Vein endothelial cell (primary cell): ENCODE data around the gene WIPF2. TPM values are rescaled to one million over a fixed set of nuclear protein-coding genes. Genes with fewer than 3 reads are reported as not detected.

ENCODE experiments used
- small RNA-seq: library from RNA; depleted of rRNA; stranded (forward); fragments of <200 nt; gene quantifications from one replicate; pipeline ENCODE3, GENCODE V24; 2012
- total RNA-seq: library from RNA; depleted of rRNA; stranded (reverse); fragments of >200 nt; gene quantifications from 2 replicates; pipeline ENCODE4 v1.2.3, GENCODE V29; 2012

Gene WIPF2, protein sequence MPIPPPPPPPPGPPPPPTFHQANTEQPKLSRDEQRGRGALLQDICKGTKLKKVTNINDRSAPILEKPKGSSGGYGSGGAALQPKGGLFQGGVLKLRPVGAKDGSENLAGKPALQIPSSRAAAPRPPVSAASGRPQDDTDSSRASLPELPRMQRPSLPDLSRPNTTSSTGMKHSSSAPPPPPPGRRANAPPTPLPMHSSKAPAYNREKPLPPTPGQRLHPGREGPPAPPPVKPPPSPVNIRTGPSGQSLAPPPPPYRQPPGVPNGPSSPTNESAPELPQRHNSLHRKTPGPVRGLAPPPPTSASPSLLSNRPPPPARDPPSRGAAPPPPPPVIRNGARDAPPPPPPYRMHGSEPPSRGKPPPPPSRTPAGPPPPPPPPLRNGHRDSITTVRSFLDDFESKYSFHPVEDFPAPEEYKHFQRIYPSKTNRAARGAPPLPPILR
- total RNA-seq: 10.9 and 13.1 TPM in 2 replicates

DNA sequence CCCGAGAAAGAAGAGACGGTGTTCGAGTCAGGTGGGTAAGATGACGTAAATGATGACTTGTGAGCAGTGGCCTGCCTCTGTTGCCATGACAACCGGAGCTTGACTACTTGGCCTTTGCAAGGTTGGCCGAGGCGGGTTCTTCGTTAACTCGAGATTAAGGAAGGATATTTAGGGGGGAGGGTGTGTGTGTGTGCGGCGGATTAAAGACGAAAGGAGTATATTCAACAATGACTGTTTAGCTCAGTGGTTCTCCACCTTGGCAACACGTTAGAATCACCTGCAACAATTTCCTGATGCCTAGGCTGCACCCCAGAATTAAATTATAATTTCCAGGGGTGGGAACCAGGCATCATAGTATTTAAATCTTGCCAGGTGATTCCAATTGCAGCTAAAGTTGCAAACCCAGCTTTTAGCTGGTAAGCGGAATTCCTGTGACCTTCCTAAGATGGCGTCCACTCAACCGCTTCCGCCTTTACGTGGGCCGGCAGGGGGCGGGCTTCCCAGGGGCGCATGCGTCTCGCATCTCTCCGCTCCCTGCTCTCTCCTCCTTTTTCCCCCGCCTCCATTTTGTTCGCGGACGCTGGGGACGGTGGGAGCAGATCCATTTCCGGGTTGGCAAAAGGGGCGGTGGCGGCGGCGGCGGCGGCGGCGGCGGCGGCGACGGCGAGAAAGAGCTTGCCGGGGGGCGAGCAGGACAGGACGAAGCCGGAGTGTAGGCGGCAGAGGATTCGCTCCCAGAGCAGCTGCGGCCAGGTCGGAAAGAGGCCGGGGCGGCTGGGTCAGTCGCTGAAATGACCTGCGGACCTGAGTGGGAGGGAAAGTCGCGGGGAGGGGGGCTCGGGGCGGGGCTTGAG lies at the start of gene WIPF2:
WIPF2 (plus strand) TSS at position 565 of the 854 bp plus-strand sequence. CDS start 37,156 bp downstream, outside the sequence.

DNA sequence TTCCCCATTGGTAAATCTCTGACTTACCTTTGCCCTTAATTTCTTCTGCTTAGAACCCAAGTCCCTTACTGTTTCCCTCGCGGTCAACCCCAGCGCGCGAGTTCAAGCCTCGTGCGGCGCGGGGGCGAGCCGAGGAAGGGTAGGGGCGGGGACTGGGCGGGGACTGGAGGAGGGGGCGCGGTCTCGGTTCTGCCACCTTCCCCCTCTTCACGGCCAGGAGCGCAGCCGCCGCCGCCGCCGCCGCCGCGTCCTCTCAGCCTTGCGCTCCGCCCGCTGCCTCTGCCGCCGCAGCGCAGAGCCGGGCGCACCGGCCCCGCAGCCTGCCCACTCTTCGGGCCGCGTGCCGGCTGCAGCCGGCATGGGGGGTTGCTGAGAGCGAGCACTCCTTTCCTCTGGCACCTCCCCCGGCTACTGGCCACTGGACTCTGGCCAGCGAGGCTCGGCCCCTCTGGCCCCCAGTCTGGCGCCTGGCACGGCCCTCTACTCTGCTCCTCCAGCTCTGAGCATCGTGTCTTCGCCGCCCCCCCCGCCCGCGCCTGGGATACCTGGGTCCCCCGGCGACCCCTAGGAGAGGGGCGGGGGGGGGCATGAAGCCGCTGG lies 41.7 kb upstream of the WIPF2 start, which contains the start of gene RAPGEFL1:
RAPGEFL1 (plus strand) TSS at position 196 of the 600 bp plus-strand sequence; CDS start at position 588, 392 bp downstream.

DNA sequence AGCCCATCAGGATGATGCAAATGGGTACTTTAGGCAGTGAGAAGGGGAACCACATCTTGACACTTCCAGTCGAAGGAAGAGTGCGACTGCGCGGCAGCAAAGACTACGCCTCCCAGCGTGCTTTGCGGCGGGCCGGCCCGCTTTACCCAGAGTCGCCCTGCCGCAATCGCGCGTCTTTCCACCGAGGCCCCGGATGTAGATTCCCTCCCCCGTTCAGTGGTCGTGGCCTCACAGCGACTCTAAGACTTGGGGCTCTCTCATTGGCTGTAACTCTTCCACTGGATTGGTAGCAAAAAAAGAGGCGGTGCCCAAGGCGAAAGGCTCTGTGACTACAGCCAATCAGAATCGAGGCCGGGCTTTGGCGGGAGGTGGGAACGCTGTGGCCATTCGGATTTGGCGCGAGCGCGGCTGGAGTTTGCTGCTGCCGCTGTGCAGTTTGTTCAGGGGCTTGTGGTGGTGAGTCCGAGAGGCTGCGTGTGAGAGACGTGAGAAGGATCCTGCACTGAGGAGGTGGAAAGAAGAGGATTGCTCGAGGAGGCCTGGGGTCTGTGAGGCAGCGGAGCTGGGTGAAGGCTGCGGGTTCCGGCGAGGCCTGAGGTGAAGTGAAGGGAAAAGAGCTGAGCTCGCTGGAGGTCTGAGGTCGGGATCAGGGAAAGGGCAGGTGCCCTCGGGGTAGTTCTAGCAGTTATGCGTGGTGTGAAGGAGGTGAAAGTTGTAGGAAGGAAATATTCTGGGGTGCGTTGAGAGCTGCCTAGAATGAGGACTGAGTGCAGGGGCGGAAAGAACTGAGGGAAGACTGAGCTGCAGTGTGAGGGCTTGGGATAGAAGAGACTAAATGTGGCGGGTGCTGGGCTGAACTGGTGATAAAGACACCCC lies 68.6 kb downstream of the WIPF2 start, which contains the start of gene CDC6:
CDC6 (plus strand) TSS at position 386 of the 876 bp plus-strand sequence. CDS start 1,542 bp downstream, outside the sequence.

DNA sequence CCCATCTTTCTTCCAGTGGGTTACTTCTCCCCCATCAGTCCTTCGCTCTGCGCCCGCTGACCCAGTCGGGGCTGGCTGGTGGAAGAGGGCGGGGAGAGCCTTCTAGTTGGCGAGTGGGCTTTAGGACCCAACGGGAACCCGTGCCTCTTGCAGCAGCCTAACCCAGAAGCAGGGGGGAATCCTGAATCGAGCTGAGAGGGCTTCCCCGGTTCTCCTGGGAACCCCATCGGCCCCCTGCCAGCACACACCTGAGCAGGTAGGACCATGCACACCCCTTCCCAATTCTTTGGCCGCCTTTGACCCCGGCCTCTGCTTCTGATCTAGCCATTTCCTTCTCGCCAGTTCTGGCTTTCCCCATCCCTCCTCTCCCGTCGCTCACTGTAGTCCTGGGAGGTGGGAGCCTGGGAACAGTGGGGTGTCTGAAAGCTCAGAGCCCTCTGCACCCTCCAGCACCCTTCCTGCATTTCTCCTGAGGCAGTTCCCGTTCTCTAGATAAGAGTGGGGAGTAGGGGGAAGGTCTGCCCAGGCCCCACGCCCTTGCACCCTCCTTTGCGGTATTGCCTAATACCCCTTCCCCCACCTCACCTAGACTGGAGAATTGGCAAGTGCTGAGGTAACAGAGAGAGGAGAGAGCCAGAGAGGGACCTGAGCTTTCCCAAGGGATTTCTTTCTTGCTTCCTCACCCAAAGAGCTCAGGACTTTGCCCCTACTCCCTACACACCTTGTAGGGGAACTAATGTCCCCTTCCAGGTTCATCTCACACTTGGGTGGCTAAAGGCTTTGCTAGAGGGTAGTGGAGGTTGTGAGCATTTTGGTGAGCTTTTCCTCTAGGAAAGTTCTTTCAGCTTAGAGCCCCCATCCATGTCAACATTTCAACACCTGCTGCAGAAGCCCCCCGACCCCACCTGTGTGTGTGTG lies 90.2 kb downstream of the WIPF2 start, which contains the start of gene RARA:
RARA (plus strand) TSS at position 150 of the 918 bp plus-strand sequence. CDS start 22,039 bp downstream, outside the sequence.

Small RNAs within 50 kb of the gene (small RNA-seq; reads per million reads assigned to genes)
- gene MIR6867: not detected

Other genes with a start within 250 kb of the WIPF2 start
- gene PSMD3, start 238.5 kb upstream of the WIPF2 start, total RNA-seq: 155 and 179 TPM in 2 replicates
- gene CSF3, start 203.9 kb upstream of the WIPF2 start, total RNA-seq: 1.6 and 5.0 TPM in 2 replicates
- 85.9 and 101 TPM in 2 replicates for gene MED24, start 164.9 kb upstream of the WIPF2 start, total RNA-seq
- 22.9 and 24.5 TPM in 2 replicates for gene THRA, start 156.3 kb upstream of the WIPF2 start, total RNA-seq
- gene NR1D1, start 118.7 kb upstream of the WIPF2 start, total RNA-seq: 2.3 and 2.9 TPM in 2 replicates
- gene MSL1, start 97.3 kb upstream of the WIPF2 start, total RNA-seq: 71.9 and 72.6 TPM in 2 replicates
- 54.7 and 57.8 TPM in 2 replicates for gene CASC3, start 78.8 kb upstream of the WIPF2 start, total RNA-seq
- gene RAPGEFL1, start 41.8 kb upstream of the WIPF2 start, total RNA-seq: 2.2 and 2.6 TPM in 2 replicates
- 11.4 and 28.1 TPM in 2 replicates for gene CDC6, start 68.6 kb downstream of the WIPF2 start, total RNA-seq
- gene RARA, start 89.9 kb downstream of the WIPF2 start, total RNA-seq: 26.5 and 43.8 TPM in 2 replicates
- gene GJD3, start 145.4 kb downstream of the WIPF2 start, total RNA-seq: 0.38 and 0.65 TPM in 2 replicates
- 31.7 and 61.5 TPM in 2 replicates for gene TOP2A, start 198.6 kb downstream of the WIPF2 start, total RNA-seq
- 180 and 262 TPM in 2 replicates for gene IGFBP4, start 224.1 kb downstream of the WIPF2 start, total RNA-seq